SK-N-SH (cell line): Measurements from ENCODE around the gene ATP11A.

ENCODE experiments used
- CHD2 ChIP-seq: fragments of 150-350 bp; IDR thresholded peaks from 2 replicates; pipeline ENCODE4 v1.6.1; 2018; ENCODE audit warnings: low read length; ENCODE audit not compliant: partially characterized antibody
- EP300 ChIP-seq, 2 experiments: IDR thresholded peaks; 2 replicates each; pipeline versions ENCODE4 v1.4.0 to v1.6.1; 2012; ENCODE audit warnings: borderline replicate concordance in 1 of 2, low read depth in 1 of 2, low read length in 1 of 2
- FOSL2 ChIP-seq: IDR thresholded peaks from 2 replicates; pipeline ENCODE4 v1.4.0; 2012; ENCODE audit warnings: low read depth, mild to moderate bottlenecking, moderate library complexity, borderline replicate concordance
- JUND ChIP-seq: IDR thresholded peaks from 2 replicates; pipeline ENCODE4 v1.4.0; 2012
- POLR2AphosphoS5 ChIP-seq: IDR thresholded peaks from 2 replicates; pipeline ENCODE4 v1.6.1; 2012; ENCODE audit warnings: low read depth, low read length
- RAD21 ChIP-seq: IDR thresholded peaks from 2 replicates; pipeline ENCODE4 v1.6.1; 2012; ENCODE audit warnings: mild to moderate bottlenecking, low read length
- TAF1 ChIP-seq: IDR thresholded peaks from 2 replicates; pipeline ENCODE4 v1.6.1; 2012; ENCODE audit warnings: low read depth, mild to moderate bottlenecking, low read length, moderate library complexity, borderline replicate concordance
- TCF12 ChIP-seq: IDR thresholded peaks from 2 replicates; pipeline ENCODE4 v1.4.0; 2012
- TF ChIP-seq, protein P1 (sequence below): fragments of 200-600 bp; sonication (generic); IDR thresholded peaks from 2 replicates; pipeline ENCODE4 v1.6.1; 2017; ENCODE audit warnings: antibody characterized with exemption, mild to moderate bottlenecking, moderate library complexity
- TF ChIP-seq, protein P2 (sequence below): IDR thresholded peaks from 2 replicates; pipeline ENCODE4 v1.4.0; 2012; ENCODE audit warnings: low read depth
- TF ChIP-seq, protein P3 (sequence below): IDR thresholded peaks from 2 replicates; pipeline ENCODE4 v1.6.1; 2012; ENCODE audit warnings: mild to moderate bottlenecking, low read depth, low read length, moderate library complexity
- TF ChIP-seq, protein P4 (sequence below): fragments of 150-350 bp; IDR thresholded peaks from 2 replicates; pipeline ENCODE4 v1.6.1; 2017; ENCODE audit warnings: antibody characterized with exemption, low read length, low read depth, borderline replicate concordance
- TF ChIP-seq, protein P5 (sequence below): IDR thresholded peaks from 2 replicates; pipeline ENCODE4 v1.4.0; 2012; ENCODE audit warnings: low read depth, borderline replicate concordance

DNA sequence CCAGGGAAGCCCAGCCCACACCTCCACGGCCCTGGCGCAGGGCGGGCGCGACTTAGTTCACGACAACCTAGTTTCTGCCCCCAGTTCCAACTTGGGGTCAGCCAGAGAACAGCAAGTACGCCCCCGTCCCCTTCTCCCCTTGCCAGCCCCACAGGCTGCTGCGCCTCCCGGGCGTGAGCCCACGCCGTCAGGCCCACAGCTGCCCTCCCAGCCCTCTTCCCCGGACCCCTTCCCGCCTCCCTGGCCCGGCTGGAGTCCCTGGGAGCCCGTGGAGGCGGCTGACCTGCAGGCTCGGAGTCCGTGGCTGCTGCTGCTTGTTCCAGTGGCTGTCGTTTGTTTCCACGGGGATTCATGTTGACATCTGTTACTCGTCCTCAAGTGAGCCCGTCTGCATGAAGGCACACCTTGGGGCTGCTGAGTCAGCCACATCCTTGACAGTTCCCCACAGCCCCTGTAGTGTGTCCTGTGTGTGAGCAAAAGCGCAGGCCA is 86.0 kb downstream of the ATP11A start:
- TF ChIP-seq, protein P1, sequence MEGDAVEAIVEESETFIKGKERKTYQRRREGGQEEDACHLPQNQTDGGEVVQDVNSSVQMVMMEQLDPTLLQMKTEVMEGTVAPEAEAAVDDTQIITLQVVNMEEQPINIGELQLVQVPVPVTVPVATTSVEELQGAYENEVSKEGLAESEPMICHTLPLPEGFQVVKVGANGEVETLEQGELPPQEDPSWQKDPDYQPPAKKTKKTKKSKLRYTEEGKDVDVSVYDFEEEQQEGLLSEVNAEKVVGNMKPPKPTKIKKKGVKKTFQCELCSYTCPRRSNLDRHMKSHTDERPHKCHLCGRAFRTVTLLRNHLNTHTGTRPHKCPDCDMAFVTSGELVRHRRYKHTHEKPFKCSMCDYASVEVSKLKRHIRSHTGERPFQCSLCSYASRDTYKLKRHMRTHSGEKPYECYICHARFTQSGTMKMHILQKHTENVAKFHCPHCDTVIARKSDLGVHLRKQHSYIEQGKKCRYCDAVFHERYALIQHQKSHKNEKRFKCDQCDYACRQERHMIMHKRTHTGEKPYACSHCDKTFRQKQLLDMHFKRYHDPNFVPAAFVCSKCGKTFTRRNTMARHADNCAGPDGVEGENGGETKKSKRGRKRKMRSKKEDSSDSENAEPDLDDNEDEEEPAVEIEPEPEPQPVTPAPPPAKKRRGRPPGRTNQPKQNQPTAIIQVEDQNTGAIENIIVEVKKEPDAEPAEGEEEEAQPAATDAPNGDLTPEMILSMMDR, result no peak
- no peak for TF ChIP-seq TCF12
- no peak for TF ChIP-seq RAD21
- no peak for TF ChIP-seq EP300 (IDR thresholded peaks at IDR 0.05; ENCODE audit: borderline replicate concordance in 1 of 2, low read depth in 1 of 2, low read length in 1 of 2)
- TF ChIP-seq POLR2AphosphoS5, result no peak
- TF ChIP-seq, protein P2, sequence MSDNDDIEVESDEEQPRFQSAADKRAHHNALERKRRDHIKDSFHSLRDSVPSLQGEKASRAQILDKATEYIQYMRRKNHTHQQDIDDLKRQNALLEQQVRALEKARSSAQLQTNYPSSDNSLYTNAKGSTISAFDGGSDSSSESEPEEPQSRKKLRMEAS, result no peak
- TF ChIP-seq, protein P3, sequence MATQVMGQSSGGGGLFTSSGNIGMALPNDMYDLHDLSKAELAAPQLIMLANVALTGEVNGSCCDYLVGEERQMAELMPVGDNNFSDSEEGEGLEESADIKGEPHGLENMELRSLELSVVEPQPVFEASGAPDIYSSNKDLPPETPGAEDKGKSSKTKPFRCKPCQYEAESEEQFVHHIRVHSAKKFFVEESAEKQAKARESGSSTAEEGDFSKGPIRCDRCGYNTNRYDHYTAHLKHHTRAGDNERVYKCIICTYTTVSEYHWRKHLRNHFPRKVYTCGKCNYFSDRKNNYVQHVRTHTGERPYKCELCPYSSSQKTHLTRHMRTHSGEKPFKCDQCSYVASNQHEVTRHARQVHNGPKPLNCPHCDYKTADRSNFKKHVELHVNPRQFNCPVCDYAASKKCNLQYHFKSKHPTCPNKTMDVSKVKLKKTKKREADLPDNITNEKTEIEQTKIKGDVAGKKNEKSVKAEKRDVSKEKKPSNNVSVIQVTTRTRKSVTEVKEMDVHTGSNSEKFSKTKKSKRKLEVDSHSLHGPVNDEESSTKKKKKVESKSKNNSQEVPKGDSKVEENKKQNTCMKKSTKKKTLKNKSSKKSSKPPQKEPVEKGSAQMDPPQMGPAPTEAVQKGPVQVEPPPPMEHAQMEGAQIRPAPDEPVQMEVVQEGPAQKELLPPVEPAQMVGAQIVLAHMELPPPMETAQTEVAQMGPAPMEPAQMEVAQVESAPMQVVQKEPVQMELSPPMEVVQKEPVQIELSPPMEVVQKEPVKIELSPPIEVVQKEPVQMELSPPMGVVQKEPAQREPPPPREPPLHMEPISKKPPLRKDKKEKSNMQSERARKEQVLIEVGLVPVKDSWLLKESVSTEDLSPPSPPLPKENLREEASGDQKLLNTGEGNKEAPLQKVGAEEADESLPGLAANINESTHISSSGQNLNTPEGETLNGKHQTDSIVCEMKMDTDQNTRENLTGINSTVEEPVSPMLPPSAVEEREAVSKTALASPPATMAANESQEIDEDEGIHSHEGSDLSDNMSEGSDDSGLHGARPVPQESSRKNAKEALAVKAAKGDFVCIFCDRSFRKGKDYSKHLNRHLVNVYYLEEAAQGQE, result no peak
- TF ChIP-seq, protein P4, sequence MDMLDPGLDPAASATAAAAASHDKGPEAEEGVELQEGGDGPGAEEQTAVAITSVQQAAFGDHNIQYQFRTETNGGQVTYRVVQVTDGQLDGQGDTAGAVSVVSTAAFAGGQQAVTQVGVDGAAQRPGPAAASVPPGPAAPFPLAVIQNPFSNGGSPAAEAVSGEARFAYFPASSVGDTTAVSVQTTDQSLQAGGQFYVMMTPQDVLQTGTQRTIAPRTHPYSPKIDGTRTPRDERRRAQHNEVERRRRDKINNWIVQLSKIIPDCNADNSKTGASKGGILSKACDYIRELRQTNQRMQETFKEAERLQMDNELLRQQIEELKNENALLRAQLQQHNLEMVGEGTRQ, result no peak
- TF ChIP-seq TAF1, result no peak
- TF ChIP-seq FOSL2, result no peak
- TF ChIP-seq JUND, result no peak
- TF ChIP-seq, protein P5, sequence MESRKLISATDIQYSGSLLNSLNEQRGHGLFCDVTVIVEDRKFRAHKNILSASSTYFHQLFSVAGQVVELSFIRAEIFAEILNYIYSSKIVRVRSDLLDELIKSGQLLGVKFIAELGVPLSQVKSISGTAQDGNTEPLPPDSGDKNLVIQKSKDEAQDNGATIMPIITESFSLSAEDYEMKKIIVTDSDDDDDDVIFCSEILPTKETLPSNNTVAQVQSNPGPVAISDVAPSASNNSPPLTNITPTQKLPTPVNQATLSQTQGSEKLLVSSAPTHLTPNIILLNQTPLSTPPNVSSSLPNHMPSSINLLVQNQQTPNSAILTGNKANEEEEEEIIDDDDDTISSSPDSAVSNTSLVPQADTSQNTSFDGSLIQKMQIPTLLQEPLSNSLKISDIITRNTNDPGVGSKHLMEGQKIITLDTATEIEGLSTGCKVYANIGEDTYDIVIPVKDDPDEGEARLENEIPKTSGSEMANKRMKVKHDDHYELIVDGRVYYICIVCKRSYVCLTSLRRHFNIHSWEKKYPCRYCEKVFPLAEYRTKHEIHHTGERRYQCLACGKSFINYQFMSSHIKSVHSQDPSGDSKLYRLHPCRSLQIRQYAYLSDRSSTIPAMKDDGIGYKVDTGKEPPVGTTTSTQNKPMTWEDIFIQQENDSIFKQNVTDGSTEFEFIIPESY, result no peak
- TF ChIP-seq CHD2, result no peak
